ENCODE results near the gene CCER1. TPM values are rescaled to one million over a fixed set of nuclear protein-coding genes. Genes with fewer than 3 reads are reported as not detected.

CCER1 gene
- total RNA-seq, 1 donor from 2014 or later: not detected

GRCh38 chr12:90951432-90952105 is 3.4 kb downstream of the CCER1 start:
- Histone ChIP-seq H3K9ac (ENCODE audit: low read length) (no peak overlapping the region), H3K9me3 (ENCODE audit: insufficient read depth, low read depth, low read length) (no peaks in the 10 kb centered on the region), H3K27me3 (ENCODE audit: insufficient read depth, low read length) (no peaks in the 10 kb centered on the region), H3K4me2 (ENCODE audit: low read length) (no peak overlapping the region), H3K79me2 (ENCODE audit: insufficient read depth, low read length) (no peaks in the 10 kb centered on the region), H3K36me3 (ENCODE audit: insufficient read depth, low read length) (no peaks in the 10 kb centered on the region), H2AFZ (ENCODE audit: low read depth, low read length) (no peak overlapping the region), H4K20me1 (ENCODE audit: insufficient read depth, low read length) (no peaks in the 10 kb centered on the region), H3K4me1 (ENCODE audit: insufficient read depth, low read length) (no peaks in the 10 kb centered on the region), H3K27ac (ENCODE audit: low read depth, low read length) (no peak overlapping the region), H3K4me3 (ENCODE audit: insufficient read depth, low read depth, low read length) (no peak overlapping the region)
- Mint-ChIP-seq H3K9me3 (ENCODE audit: unreplicated experiment) (no peaks in the 10 kb centered on the region), H3K27me3 (ENCODE audit: low read depth, unreplicated experiment) (peaks cover 3% of the 10 kb centered on the region), H3K27ac (ENCODE audit: unreplicated experiment) (no peak overlapping the region), H3K4me1 (ENCODE audit: low read depth, unreplicated experiment) (peaks cover 1% of the 10 kb centered on the region), H3K4me3 (ENCODE audit: unreplicated experiment) (no peak overlapping the region), H3K36me3 (ENCODE audit: low read depth, unreplicated experiment) (no peaks in the 10 kb centered on the region)
- DNase-seq (ENCODE audit: low read depth) (no peak), FAIRE-seq (no peak)
- TF ChIP-seq EZH2 (IDR thresholded peaks at IDR 0.05; ENCODE audit: insufficient read depth, low read length) (no peak), CTCF (IDR thresholded peaks at IDR 0.05; ENCODE audit: insufficient read depth, low read depth, low read length) (no peak)

- Histone ChIP-seq H3K27me3 (ENCODE audit: insufficient read depth, low read length) (no peaks in the 10 kb centered on the region), H3K27ac (ENCODE audit: low read depth, low read length) (no peak overlapping the region), H3K4me1 (ENCODE audit: insufficient read depth, low read length) (no peaks in the 10 kb centered on the region), H3K79me2 (ENCODE audit: insufficient read depth, low read length) (no peaks in the 10 kb centered on the region), H3K4me3 (ENCODE audit: insufficient read depth, low read depth, low read length) (no peak overlapping the region), H3K4me2 (ENCODE audit: low read length) (no peak overlapping the region), H4K20me1 (ENCODE audit: insufficient read depth, low read length) (no peaks in the 10 kb centered on the region), H3K9ac (ENCODE audit: low read length) (no peak overlapping the region), H3K36me3 (ENCODE audit: insufficient read depth, low read length) (no peaks in the 10 kb centered on the region), H2AFZ (ENCODE audit: low read depth, low read length) (no peak overlapping the region), H3K9me3 (ENCODE audit: insufficient read depth, low read depth, low read length) (no peaks in the 10 kb centered on the region)
- Mint-ChIP-seq H3K4me3 (ENCODE audit: unreplicated experiment) (no peak overlapping the region), H3K27ac (ENCODE audit: unreplicated experiment) (no peak overlapping the region), H3K4me1 (ENCODE audit: low read depth, unreplicated experiment) (peaks cover 1% of the 10 kb centered on the region), H3K36me3 (ENCODE audit: low read depth, unreplicated experiment) (no peaks in the 10 kb centered on the region), H3K27me3 (ENCODE audit: low read depth, unreplicated experiment) (no peaks in the 10 kb centered on the region), H3K9me3 (ENCODE audit: unreplicated experiment) (no peaks in the 10 kb centered on the region)
- FAIRE-seq (no peak), DNase-seq (ENCODE audit: low read depth) (no peak)
- no peak for TF ChIP-seq EZH2 (IDR thresholded peaks at IDR 0.05; ENCODE audit: insufficient read depth, low read length)
- no peak for TF ChIP-seq CTCF (IDR thresholded peaks at IDR 0.05; ENCODE audit: insufficient read depth, low read depth, low read length)
These were observed 7.1 kb downstream of the CCER1 start for GRCh38 chr12:90947869-90948268.

GRCh38 chr12:90945070-90945649 is 9.8 kb downstream of the CCER1 start:
- no peak overlapping the region for H3K4me3 Mint-ChIP-seq (ENCODE audit: unreplicated experiment)
- H3K27me3 Mint-ChIP-seq (ENCODE audit: low read depth, unreplicated experiment): no peaks in the 10 kb centered on the region
- H3K9ac ChIP-seq (ENCODE audit: low read length): no peak overlapping the region
- no peaks in the 10 kb centered on the region for H3K4me1 ChIP-seq (ENCODE audit: insufficient read depth, low read length)
- no peak overlapping the region for H2AFZ ChIP-seq (ENCODE audit: low read depth, low read length)
- DNase-seq (ENCODE audit: low read depth) (peak; percentile 12), FAIRE-seq (peak; percentile 13)
- H3K4me3 ChIP-seq (ENCODE audit: insufficient read depth, low read depth, low read length): no peak overlapping the region
- no peaks in the 10 kb centered on the region for H3K9me3 ChIP-seq (ENCODE audit: insufficient read depth, low read depth, low read length)
- H3K9me3 Mint-ChIP-seq (ENCODE audit: unreplicated experiment): no peaks in the 10 kb centered on the region
- no peak overlapping the region for H3K27ac ChIP-seq (ENCODE audit: low read depth, low read length)
- no peaks in the 10 kb centered on the region for H3K4me1 Mint-ChIP-seq (ENCODE audit: low read depth, unreplicated experiment)
- H3K79me2 ChIP-seq (ENCODE audit: insufficient read depth, low read length): no peaks in the 10 kb centered on the region
- no peak overlapping the region for H3K4me2 ChIP-seq (ENCODE audit: low read length)
- H3K36me3 Mint-ChIP-seq (ENCODE audit: low read depth, unreplicated experiment): no peaks in the 10 kb centered on the region
- no peak overlapping the region for H3K27ac Mint-ChIP-seq (ENCODE audit: unreplicated experiment)
- H3K27me3 ChIP-seq (ENCODE audit: insufficient read depth, low read length): no peaks in the 10 kb centered on the region
- no peaks in the 10 kb centered on the region for H3K36me3 ChIP-seq (ENCODE audit: insufficient read depth, low read length)
- H4K20me1 ChIP-seq (ENCODE audit: insufficient read depth, low read length): no peaks in the 10 kb centered on the region
- TF ChIP-seq EZH2 (IDR thresholded peaks at IDR 0.05; ENCODE audit: insufficient read depth, low read length) (no peak), CTCF (IDR thresholded peaks at IDR 0.05; ENCODE audit: insufficient read depth, low read depth, low read length) (peak; percentile 44)

Measured in astrocyte (in vitro differentiated cells and primary cell).